ENCODE results near the gene CD63. TPM values are rescaled to one million over a fixed set of nuclear protein-coding genes. Genes with fewer than 3 reads are reported as not detected.

The CD63 gene
- total and polyA plus RNA-seq, 2 of the 13 experiments (the other 11 are each of a cell fraction or from before 2014, with no cell fraction given): 234 to 277 TPM

- TF ChIP-seq ZNF687 (CRISPR knock-in tag; IDR thresholded peaks at IDR 0.05) (peak; percentile 82), NPAS2 (CRISPR knock-in tag; IDR thresholded peaks at IDR 0.05; ENCODE audit: borderline replicate concordance) (no peak), TFDP1 (CRISPR knock-in tag; IDR thresholded peaks at IDR 0.05; ENCODE audit: borderline replicate concordance) (no peak), TOE1 (CRISPR knock-in tag; IDR thresholded peaks at IDR 0.05) (no peak), FOXO4 (CRISPR knock-in tag; conservative IDR thresholded peaks at IDR 0.05) (no peak), ZNF136 (CRISPR knock-in tag; IDR thresholded peaks at IDR 0.05; ENCODE audit: low read depth) (no peak), SMARCC2 (IDR thresholded peaks at IDR 0.05) (no peak), NCOA1 (CRISPR knock-in tag; IDR thresholded peaks at IDR 0.05) (0 out of 2 replicates have a peak, but pooled peaks have one; percentile 34), ZNF577 (CRISPR knock-in tag; IDR thresholded peaks at IDR 0.05; ENCODE audit: borderline replicate concordance, low read depth) (no peak), GRHL1 (CRISPR knock-in tag; conservative IDR thresholded peaks at IDR 0.05) (no peak)
Measured at GRCh38 chr12:55681142-55682077, 47.4 kb downstream of the CD63 start (continued).

Measured in HepG2 (cell line).